EH (cell line): ENCODE results near the gene APPBP2.
A peak's percentile ranks its signal among the peaks of the same experiment; 100 is the strongest.
"Not testable (repeated sequence)": the region's sequence is repeated elsewhere in the genome, so short reads cannot be mapped to it uniquely, and the experiment has no call there.

ENCODE experiments used
- DNase-seq: peaks from one replicate; pipeline ENCODE4 v3.0.0-alpha.2; 2015; ENCODE audit warnings: low read depth

The APPBP2 gene

GRCh38 chr17:60534010-60534555 is 8.0 kb upstream of the APPBP2 start:
- DNase-seq = no peak

DNA sequence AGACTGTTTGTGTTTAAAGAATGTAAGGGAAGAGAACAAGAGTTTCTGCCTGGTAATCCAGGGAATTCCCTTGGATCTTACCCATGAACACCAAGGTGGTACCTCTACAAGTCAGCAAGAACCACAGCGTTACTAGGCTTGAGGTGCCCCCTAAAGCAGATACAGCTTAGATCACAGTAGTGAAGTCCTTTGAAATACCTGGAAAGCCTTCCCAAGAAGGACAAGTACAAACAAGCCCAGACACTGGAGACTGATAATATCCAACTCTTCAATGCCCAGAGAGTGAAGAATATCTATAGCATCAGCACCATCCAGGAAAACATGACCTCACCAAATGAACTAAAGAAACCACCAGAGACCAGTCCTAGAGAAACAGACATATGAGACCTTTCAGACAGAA is 3.8 kb upstream of the APPBP2 start:
- no peak for DNase-seq

GRCh38 chr17:60528828-60529227 is 2.8 kb upstream of the APPBP2 start:
- DNase-seq = no peak

GRCh38 chr17:60527701-60528100 is 1.7 kb upstream of the APPBP2 start:
- DNase-seq = no peak

DNA sequence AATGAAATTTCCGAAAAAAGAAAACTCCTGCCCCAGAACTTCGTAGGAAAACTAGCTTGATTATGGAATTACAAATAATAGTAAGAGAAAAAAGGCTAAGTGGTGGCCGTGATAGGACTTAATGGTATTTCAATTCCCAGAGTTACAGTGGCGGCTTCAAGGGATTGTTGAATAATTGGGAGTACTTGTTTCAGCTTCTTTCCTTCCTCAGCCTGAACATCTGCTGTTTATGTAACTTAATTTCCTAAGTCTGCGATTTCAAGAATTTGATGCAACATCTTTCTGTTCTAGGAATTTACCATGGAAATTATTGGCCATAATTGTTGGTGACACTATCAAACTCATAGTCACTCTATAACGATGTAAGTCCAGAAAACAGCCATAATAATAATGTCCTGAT is 684 bp upstream of the APPBP2 start:
- DNase-seq = peak; percentile 59

GRCh38 chr17:60525328-60525684 is 736 bp downstream of the APPBP2 start:
- DNase-seq = peak; percentile 38

DNA sequence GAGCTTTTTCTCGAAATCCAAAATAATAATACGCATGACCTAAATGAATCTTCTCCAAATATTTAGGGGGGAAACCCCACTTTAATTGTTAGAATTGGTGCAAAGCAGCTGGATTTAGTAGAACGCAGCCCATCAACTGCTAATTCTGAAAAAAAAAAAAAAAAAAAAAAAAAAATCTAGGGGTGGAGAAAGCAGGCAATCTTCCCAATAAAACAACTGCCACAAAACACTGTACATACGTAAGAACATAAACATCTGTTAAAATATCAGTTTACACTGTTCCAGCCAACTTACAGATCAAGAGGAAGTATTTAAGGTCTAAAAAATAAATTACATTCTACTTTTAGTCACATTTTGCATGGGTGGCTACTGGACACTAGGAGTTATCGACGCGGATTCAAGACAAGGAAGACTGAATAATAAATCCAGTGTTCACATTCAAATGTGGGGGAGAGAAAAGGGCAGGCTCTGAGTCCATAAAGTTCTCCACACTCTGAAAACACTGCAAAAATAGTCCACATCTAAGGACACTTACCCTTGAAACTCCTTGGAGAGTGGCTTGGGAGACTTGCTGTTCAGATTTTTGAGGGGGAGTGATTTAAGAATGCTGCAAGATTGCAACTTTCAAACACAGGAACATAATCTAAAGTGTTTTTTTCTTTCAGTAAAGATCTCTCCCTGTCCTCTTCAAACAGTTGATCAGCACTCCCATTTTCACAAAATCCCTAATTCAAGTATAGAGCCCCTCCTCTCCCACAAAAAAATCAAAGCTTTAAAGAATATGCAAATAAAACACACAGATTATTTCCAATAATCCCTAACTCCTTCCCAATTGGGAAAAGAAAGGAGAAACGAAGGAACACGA is 1.3 kb downstream of the APPBP2 start:
- peak; percentile 35 for DNase-seq

GRCh38 chr17:60523822-60524221 is 2.2 kb downstream of the APPBP2 start:
- DNase-seq = no peak

- DNase-seq = peak; percentile 13
These were observed 3.0 kb downstream of the APPBP2 start for GRCh38 chr17:60522889-60523626.

- DNase-seq = no peak
These were observed 6.2 kb downstream of the APPBP2 start for GRCh38 chr17:60519795-60520194.

DNA sequence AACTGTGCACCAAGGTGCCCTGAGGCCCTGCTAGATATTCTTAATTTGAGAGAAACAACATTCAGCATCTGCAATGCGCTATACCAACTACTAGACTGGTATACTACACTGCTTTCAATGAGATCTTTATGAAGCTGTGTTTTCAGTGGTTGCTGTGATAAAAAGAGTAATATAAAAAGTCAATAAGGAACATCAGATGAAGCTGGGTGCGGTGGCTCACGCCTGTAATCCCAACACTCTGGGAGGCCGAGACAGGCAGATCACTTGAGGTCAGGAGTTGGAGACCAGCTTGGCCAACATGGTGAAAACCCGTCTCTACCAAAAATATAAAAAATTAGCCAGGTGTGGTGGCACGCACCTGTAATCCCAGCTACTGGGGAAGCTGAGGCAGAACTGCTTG is 10.4 kb downstream of the APPBP2 start:
- not testable (repeated sequence) for DNase-seq

DNA sequence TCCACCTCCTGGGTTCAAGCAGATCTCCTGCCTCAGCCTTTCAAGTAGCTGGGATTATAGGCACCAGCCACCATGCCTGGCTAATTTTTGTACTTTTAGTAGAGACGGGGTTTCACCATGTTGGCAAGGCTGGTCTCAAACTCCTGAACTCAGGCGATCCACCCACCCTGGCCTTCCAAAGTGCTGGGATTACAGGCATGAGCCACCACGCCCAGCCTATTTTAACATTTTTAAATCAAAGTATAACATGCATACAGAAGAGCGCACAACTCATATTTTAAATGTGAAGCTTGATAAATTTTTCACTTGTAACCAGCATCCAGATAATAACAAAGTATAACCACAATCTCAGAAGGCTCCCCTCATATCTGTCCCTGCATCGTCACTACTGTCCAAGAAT is 10.8 kb downstream of the APPBP2 start:
- DNase-seq = not testable (repeated sequence)

DNA sequence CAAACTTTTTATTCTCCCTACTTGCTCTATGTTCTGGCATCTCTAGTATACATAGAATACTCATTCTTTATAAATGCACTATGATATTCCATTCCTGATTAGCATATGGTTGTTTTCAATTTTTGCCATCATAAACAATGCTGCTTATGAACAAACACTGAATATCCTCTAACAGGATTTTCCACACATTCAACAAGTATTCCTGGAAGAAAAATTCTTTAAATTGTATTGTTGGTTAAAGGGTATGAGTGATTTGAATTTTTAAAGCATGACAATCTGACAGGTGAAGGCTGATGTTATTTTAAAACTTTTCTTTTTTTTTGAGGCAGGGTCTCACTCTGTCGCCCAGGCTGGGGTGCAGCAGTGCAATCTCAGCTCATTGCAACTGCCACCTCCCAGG is 11.5 kb downstream of the APPBP2 start:
- no peak for DNase-seq

DNA sequence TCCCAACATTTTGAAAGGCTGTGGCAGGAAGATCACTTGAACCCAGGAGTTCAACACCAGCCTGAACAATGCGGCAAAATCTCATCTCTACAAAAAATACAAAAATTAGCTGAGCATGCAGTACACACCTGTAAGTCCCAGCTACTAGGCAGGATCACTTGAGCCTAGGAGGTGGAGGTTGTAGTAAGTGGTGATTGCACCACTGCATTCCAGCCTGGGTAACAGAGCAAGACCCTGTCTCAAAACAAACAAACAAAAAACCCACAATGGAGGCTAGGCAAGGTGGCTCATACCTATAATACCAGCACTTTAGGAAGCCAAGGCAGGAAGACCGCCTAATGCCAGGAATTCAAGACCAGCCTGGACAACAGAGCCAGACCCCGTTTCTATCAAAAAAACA is 12.0 kb downstream of the APPBP2 start:
- no peak for DNase-seq

DNA sequence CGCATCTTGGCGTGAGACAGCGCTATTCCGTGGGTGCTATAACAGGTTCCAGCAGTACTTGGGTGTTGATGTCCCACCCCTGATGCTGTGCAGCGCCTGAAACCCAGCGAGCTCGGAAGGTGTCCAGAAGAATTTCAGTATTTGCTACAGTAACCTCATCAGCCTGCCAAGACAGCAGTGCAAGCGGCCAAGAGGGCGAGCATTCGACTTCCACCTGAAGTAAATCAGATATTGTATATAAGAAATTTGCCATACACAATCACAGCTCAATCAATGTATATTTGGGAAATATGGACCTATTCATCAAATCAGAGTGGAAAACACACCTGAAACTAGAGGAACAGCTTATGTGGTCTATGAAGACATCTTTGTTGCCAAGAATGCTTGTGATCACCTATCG is 13.0 kb downstream of the APPBP2 start:
- DNase-seq = no peak

- no peak for DNase-seq
These were observed 15.3 kb downstream of the APPBP2 start for GRCh38 chr17:60510723-60511122.

DNA sequence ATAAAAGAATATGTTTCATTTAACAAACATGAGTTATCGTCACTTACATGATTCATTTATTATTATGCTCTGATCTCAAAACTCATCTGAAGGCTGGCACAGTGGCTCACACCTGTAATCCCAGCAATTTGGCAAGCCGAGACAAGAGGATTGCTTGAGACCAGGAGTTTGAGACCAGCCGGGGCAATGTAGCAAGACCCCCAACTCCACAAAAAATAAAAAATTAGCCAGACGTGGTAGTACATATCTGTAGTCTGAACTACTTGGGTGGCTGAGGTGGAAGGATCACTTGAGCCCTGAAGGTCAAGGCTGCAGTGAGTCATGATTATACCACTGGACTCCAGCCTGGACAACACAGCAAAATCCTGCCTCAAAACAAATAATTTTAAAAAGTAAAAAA is 16.0 kb downstream of the APPBP2 start:
- no peak for DNase-seq

- no peak for DNase-seq
These were observed 17.6 kb downstream of the APPBP2 start for GRCh38 chr17:60508384-60508980.

DNA sequence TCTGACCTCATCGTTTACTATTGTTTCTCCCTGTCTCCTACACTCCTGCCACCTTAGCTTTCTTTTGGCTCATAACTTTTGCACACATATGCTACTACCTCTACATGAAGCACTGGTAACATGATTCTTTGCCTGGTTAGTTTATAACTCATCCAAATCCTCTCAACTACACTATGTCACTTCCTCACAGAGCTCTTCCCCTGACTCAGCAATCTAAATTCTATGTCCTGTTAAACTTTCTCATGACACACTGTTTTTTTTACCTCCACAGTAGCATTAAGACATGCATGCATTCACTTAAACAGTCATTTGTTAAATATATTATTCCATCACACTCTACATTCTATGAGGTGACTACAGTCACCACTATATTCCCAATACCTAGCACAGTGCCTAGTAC is 19.7 kb downstream of the APPBP2 start:
- peak; percentile 87 for DNase-seq

DNA sequence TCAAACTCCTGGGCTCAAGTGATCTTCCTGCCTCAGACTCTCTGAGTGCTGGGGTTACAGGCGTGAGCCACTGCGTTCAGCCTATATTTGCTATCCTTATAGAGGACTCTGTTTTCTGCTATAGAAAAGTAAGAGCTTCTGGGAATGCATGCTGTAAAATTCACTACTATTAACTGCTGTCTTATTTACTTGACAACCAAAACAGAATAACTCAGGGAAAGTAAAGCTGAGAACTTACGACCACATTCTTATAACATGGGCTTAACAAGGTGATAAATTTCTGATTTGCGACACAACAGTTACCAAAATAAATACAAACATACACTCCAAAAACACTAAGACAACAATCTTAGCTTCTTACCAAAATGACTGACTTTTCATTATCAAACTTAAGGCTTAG is 23.9 kb downstream of the APPBP2 start:
- no peak for DNase-seq

DNA sequence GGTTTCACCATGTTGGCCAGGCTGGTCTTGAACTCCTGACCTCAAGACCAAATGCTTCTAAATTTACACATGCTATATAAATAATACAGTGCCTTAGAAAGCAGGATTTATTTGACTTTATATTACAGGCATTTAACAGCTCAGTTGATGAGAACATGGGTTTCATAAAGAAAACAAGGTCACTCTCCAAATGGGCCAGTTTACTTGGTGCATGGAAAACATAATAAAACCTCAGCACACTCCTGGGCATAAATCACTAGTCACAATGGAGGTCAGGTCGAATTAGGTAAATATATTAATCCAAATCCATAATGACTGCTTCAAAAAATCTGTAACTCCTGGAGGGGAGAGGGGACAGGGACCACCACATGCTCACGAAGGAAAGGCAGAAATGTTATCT is 24.5 kb downstream of the APPBP2 start:
- no peak for DNase-seq

DNA sequence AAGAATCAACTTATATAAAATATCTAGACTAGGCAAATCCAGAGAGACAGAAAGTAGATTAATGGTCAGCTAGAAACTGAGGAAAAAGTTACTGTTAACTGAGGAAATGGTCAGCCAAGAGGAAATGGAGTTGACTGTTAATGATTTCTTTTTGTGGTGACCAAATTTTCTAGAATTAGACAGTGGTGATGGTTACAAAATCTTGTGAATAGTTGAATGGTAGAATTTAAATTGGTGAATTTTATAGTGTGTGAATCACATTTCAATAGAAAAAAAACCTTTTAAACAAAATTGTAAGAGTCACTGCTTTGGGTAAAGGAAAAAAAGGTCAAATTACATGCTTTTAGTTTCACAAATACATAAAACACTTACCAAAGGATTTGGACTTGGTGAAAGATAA is 30.0 kb downstream of the APPBP2 start:
- DNase-seq = peak; percentile 30

DNA sequence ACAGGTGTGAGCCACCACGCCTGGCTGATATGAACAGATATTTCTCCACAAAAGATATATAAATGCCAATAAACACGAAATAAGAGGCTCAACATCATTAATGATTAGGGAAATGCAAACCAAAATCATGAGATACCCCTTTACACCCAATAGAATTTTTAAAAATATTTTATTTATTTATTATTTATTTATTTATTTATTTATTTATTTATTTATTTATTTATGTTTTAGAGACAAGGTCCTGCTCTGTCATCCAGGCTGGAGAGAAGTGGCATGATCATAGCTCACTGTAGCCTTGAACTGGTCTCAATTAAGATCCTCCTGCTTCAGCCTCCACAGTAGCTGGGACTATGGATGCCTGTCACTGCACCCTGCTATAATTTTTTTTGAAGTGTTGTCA is 30.8 kb downstream of the APPBP2 start:
- no peak for DNase-seq
